Measurements from ENCODE around the gene CYLD.

DNA sequence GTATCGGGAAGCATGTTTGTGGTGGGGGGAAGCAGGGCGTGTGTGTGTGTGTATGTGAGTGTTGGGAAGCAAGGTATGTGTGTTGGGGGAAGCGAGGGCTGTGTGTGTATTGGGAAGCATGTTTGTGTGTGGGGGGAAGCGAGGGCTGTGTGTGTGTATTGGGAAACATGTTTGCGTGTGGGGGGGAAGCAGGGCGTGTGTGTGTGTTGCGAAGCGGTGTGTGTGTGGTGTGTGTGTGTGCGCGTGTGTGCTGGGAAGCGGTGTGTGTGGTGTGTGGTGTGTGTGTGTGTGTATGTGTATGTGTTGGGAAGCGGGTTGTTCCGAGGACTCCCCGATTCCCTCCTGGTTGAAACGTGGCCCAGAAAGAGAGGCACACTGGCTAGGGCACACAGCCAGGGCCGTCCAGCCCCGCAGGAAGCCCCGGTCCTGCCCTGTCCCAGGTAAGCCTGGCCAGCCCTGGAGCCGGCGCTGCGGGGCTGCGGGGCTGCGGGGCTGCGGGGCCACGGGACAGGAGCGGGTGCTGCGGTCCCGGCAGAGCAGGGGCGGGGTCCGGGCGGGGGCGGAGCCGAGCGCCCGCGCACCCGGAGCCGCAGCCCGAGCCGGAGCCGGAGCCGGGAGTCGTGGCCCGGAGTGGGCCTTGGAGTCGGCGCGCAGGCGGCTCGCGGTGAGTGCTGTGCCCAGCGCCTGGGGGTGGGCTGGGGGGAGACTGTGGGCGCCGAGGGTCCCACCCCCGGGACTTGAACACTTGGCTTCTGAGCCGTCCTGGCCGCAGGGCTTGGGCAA, 48.7 kb upstream of the CYLD start, which contains the start of gene NOD2:
- TF ChIP-seq FOXP2 (optimal IDR thresholded peaks at IDR 0.05; ENCODE audit: control extremely low read depth, extremely low read length, insufficient read depth) (no peak), POLR2AphosphoS5 (IDR thresholded peaks at IDR 0.05; ENCODE audit: borderline replicate concordance, low read depth, low read length) (no peak)
